Measurements from ENCODE around the gene CACNA1B. TPM values are rescaled to one million over a fixed set of nuclear protein-coding genes. Genes with fewer than 3 reads are reported as not detected.

CACNA1B gene
- total and polyA plus RNA-seq, 9 of the 15 experiments (the other 6 are each of a cell fraction or from before 2014, with no cell fraction given): 0.01 to 0.04 TPM; not detected in 7

- Histone ChIP-seq H3K36me3 (ENCODE audit: control insufficient read depth, insufficient read depth, low read length) (no peaks in the 10 kb centered on the region), H3K9me1 (ENCODE audit: control insufficient read depth, insufficient read depth, low read length) (no peaks in the 10 kb centered on the region), H3K79me2 (ENCODE audit: control insufficient read depth, insufficient read depth, low read length) (no peaks in the 10 kb centered on the region), H3K27me3 (ENCODE audit: control insufficient read depth in 2 of 2, insufficient read depth in 2 of 2, low read length in 2 of 2) (peaks cover 8 to 53% of the 10 kb centered on the region in 2 experiments; a peak in 4 of 5 replicates), H3K4me2 (ENCODE audit: insufficient read depth, low read length) (no peak overlapping the region), H4K20me1 (replicated peaks; ENCODE audit: control insufficient read depth, insufficient read depth, low read length) (0 out of 2 replicates have a peak, but pooled peaks cover 7% of the 10 kb centered on the region), H3K9ac (ENCODE audit: insufficient read depth in 1 of 2, low read depth in 2 of 2, low read length in 2 of 2) (no peak overlapping the region), H3K27ac (ENCODE audit: extremely low read depth, low read depth, low read length) (no peak overlapping the region), H2AFZ (ENCODE audit: low read depth, low read length) (no peak overlapping the region), H3K4me3 (no peak overlapping the region), H3K9me3 (replicated peaks; ENCODE audit: control insufficient read depth, insufficient read depth, low read depth, low read length) (no peaks in the 10 kb centered on the region), H3K4me1 (replicated peaks in 1 of 2; ENCODE audit: control insufficient read depth in 2 of 2, insufficient read depth in 2 of 2, low read length in 2 of 2) (peaks cover 0 to 17% of the 10 kb centered on the region in 2 experiments; a peak in 3 of 5 replicates)
- intact Hi-C loops (cut with micrococcal nuclease) (no loop called here), in situ Hi-C loops (cut with MboI) (no loop called here)
- WGBS (ENCODE audit: insufficient coverage, low coverage, missing lambda C conversion rate): 4% methylated on average over 8 of the region's 8 CpGs
- ATAC-seq (no peak), FAIRE-seq (no peak), DNase-seq (ENCODE audit: extremely low read depth in 1 of 4, low spot score in 3 of 4) (no peak)
- ChIA-PET CTCF (ENCODE audit: low intra/inter-chr PET ratio) (no interaction called here), POLR2A (no interaction called here)
- BruUV-seq (replicated peaks): no TSS peak
- TF ChIP-seq ZMIZ1 (IDR thresholded peaks at IDR 0.05; ENCODE audit: low read depth in 2 of 2, low read length in 2 of 2) (no peak), NUFIP1 (IDR thresholded peaks at IDR 0.05; ENCODE audit: partially characterized antibody) (no peak), ZBTB8A (IDR thresholded peaks at IDR 0.05; ENCODE audit: partially characterized antibody) (no peak)
These were observed 1.3 kb upstream of the CACNA1B start for GRCh38 chr9:137876269-137876668.
